ENCODE measurements around the gene TINAG.
"Not testable (repeated sequence)": the region's sequence is repeated elsewhere in the genome, so short reads cannot be mapped to it uniquely, and the experiment has no call there.

The TINAG gene

DNA sequence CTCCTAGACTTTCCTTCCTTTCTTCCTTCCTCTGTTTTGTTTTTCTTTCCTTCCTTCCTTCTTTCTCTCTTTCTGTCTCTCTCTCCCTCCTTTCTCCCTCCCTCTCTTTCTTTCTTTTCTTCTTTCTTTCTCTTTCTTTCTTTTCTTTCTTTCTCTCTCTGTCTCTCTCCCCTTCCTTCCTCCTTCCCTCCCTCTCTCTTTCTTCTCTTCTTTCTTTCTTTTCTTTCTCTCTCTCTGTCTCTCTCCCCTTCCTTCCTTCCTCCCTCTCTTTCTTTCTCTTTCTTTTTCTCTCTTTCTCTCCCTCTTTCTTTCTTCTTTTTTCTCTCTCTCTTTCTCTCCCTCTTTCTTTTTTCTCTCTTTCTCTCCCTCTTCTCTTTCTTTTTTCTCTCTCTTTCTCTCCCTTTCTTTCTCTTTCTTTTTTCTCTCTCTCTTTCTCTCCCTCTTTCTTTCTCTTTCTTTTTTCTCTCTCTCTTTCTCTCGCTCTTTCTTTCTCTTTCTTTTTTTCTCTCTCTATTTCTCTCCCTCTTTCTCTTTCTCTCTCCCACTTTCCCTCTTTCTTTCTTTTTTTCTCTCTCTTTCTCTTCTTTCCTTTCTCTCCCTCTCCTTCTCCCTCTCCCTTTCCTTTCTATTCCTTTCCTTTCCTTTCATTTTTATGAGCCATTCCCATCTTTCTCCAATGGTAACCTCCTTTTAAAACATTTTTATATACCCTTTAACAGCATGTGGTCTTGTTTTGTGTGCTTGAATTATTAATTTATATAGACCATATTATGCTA is 2.3 kb downstream of the TINAG start:
- DNase-seq, result no peak

DNA sequence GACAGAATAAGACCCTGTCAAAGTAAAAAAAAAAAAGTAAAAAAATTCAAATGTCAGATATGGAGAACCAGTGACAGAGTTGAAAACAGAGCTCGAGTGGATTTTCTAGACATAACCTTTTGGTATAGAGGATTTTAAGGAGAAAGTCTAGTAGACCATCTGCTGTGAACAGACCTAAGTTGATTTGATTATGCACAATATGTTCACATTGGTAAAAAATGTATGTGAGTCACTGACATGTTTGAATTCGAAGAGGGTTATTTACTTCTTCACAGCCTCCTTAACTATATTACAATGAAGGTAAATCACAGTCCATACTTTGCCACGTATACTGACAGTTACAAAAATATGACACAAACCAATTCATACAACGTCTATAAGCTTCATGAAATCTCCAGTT is 7.4 kb downstream of the TINAG start:
- DNase-seq, result no peak

DNA sequence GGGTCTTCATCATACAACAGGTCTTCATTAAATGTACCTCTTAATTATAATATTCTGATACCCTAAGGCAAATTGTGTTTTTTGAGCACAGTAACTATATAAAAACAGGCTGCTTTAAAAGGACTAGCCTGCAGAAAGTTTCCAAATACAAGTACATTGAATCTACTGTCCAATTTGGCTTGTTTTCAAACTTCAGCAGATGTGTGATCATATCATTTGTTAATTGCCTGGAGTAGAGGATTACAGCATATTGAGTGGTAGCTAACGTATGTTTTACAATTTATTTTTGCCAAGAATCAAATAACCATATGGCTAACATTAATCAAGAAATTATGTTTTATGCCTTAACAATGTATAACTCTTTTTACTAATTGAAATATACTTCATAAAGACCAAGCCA is 12.6 kb downstream of the TINAG start:
- no peak for DNase-seq

DNA sequence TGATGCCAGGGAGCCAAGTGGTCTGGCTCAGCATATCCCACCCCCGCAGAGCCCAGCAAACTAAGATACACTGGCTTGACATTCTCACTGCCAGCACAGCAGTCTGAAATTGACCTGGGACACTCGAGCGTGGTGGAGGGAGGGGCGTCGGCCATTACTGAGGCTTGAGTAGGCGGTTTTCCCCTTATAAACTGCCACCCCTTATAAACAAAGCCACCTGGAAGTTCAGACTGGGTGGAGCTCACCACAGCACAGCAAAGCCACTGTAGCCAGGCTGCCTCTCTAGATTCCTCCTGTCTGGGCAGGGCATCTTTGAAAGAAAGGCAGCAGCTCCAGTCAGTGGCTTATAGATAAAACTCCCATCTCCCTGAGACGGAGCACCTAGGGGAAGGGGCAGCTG is 19.4 kb downstream of the TINAG start:
- DNase-seq, result no peak

DNA sequence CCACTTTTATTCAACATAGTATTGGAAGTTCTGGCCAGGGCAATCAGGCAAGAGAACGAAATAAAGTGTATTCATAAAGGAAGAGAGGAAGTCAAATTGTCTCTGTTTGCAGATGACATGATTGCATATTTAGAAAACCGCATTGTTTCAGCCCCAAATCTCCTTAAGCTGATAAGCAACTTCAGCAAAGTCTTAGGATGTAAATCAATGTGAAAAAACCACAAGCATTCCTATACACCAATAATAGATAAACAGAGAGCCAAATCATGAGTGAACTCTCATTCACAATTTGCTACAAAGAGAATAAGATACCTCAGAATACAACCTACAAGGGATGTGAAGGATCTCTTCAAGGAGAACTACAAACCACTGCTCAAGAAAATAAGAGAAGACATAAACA is 23.3 kb downstream of the TINAG start:
- DNase-seq, result not testable (repeated sequence)

DNA sequence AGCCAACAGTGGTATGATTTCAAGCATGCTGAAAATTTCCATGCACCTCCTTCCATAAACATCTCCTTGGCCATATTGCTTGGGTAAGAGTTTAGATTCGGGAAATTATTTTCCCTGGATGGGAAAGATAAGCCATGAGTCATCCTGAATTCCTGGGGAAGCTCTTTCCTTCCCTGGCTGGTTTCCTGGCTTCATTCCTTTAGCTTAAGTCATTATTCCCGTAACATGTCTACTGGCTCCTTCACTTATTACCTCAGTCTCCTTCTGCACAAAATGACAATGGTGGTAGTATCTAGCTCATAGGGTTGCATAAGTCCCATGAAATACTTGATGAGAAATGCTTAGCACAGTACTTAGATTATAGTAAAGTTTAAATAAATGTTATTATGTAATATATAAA is 27.6 kb downstream of the TINAG start:
- DNase-seq, result no peak

DNA sequence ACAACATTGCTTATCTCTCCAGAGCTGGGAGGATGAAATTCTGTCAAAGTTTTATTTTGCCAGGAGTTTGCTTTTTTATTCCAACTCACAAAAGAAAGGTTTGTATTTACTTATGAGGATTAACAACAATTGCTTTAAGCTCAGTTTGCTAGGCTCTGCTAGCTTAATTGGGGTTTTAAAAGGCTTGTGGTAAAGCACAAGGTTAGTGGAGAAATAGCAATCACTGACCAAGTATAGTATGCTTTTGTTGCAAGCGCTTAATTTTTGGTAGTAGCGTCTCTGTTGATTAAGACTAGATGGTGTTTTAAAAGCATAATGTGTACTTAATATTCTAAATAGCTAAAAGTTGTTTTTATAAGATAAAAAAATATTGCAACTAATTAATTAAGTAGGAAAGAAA is 45.7 kb downstream of the TINAG start:
- no peak for DNase-seq

DNA sequence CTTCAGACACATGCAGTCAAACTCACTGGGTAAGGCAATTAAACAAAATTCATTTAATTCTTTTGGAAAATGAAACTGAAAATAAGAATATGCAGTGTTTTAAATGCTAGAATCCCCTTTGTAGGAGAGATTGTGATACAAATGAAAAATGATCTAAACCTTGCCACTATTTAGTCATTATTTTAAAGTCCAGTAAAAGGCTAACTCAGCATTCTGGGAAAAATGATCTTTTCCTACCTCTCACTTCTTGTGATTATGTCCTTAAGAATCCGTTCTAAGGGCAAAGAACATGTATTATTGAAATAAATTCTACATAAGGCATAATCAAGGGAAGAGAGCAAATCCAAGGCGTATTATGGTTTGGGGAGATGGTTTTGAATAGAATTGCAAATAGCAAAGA is 46.4 kb downstream of the TINAG start:
- no peak for DNase-seq

DNA sequence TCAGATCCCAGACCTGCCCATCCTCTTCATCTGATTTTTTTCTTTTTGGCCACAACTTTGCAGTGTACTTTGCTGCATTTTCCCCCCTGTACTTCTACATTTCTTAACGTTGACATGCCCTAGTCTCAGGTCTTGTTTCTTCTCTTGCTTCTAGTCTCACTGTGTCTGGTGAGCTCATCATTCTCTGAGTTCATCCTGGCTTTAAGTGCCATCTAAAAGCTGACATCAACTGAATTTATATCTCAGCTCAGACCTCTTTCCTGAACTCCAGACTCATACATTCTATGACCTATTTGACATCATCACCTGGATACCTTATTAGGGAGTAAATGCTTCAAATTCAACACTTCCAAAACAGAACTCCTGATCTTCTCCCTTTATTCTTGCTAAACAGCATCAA is 48.9 kb downstream of the TINAG start:
- no peak for DNase-seq

DNA sequence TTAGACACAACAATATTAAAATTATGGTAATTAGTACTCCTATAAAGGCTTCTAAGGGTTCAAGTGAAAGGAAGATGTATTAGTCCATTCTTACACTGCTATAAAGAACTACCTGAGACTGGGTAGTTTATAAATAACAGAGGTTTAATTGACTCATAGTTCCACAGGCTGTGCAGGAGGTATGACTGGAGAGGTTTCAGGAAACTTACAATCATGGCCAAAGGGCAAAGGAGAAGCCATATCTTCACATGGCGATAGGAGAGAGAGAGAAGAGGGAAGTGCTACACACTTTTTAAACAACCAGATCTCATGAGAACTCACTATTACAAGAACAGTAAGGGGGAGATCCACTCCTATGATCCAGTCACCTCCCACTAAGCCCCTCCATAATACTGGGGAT is 52.9 kb downstream of the TINAG start:
- no peak for DNase-seq

DNA sequence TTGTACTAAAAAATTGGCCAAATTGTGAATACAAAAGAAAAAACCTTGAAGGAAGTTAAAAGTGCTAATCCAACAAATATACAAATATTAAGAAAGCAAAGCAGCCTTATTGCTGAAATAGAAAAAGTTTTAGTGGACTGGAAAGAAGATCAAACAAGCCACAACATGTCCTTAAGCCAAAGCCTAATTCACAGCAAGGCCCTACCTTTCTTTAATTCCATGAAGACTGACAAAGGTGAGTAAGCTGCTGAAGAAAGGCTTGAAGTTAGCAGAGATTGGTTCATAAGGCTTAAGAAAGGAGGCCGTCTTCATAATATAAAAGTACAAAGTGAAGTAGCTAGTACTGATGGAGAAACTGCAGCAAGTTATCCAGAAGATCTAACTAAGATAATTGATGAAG is 53.5 kb downstream of the TINAG start:
- DNase-seq, result no peak

DNA sequence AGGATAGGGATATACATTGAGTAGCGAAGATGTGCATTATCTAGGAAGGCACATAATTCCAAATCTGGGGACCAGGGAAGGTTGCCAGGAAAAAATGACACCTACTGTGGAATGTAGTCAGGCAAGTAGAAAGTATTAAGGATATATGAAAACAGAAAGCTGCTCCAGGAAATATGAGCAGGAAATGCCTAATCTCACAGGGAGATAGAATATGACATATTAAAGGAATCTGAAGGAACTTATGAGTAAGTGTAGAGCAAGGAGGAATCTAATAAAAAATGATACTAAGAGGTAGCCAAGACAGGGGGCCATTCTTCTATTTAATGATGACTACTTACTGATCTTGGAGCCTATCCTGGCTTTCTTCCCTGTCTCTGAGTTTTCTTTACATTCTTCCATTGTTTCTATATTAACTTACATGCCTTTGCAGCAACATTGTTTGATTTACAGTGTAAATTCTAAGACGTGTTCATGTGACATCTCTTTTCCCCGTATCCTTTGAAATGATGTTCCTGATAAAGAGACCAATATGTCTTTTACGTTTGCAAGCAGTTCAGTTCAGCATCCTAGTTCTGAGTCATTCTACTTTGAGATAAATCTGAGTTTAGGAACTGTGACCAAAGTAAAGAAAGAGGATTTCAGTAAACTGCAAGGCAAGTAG is 58.6 kb downstream of the TINAG start:
- DNase-seq, result no peak

DNA sequence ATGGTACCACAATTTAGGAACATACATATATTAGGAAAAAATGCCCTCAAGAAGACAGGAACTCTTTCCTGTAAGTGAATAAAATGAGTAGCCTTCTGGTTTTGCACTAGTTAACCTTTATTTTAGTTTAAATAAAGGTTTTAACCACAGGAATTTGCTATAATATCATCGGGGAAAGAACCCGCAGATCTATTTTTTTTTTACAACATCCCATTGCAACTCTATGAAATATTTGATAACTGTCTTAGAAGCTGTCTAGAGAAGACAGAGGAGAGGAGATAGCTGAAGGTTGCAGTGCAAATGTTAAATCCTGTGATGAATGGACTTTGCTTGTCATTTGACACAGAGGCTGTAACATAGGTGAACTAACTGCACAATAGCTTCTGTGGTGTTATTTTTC is 69.5 kb downstream of the TINAG start:
- no peak for DNase-seq

DNA sequence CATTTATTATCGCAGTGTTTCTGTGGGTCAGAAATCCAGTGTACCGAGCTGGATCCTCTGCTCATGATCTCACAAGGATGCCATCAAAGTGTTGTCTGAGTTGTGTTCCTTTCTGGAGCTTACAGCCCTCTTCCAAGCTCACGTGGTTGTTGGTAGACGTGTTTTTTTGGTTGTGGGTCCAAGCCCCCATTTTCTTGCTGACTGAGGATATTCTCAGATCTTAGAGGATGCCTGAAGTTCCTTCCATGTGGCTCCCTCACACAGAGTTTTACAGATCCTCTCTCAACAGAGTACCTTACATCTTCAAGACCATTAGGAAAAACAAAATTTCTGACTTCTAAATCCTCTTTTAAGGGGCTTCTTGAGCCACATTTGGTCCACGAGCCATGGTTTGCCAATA is 78.1 kb downstream of the TINAG start:
- DNase-seq, result no peak

DNA sequence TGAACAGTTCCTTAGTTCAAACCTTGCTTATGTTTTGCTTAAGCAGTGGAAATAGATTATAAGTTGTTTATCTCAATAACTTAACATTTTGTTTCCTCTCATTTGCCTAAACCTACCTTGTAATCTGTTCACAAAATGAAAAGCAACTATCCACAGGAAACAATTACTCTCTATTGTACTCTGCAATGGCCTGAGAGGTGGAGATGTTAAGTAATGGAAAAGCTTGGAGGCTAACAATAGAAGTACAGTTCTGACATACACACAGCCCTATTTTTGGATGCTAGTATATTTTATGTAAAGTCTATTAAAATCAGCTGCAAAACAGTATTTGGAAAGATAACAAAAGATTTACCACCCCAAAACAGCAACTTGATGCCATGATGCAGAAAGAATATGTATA is 82.1 kb downstream of the TINAG start:
- DNase-seq, result no peak

DNA sequence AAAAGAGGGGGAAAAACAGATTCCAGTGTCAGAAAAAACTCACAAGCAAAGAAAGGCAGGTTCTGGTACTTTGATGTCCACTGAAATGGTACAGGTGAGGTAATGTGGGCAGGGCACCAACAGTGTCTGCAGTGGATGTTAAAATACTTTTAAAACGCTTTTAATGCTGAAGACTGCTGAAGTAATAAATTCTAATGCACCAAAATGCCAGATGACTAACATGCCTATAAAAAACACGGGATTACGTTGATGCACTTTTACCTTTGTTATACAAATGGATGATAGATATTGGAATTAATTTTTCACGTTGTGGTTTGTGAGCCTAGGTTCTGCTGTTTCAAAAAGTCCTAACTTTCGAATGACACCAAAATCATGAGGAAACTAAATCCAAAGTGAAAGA is 83.3 kb downstream of the TINAG start:
- no peak for DNase-seq

DNA sequence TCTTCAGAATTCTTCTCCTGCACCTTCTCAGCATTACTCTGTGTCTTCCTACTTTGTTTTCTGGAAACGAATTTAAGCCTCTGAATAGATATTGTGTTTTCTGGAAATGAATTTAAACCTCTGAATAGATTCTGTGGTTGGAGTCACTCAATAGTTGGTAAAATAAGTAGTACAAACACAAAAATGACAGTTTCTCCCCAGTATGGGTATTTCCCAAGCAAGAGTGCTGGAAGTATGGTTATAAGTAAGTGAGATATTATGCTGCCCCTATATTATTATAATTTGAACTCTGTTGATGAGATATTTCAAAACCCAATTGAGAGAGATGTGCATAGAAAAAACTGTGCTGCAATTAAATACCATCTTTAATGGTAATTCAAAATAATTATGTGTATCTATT is 94.9 kb downstream of the TINAG start:
- no peak for DNase-seq

DNA sequence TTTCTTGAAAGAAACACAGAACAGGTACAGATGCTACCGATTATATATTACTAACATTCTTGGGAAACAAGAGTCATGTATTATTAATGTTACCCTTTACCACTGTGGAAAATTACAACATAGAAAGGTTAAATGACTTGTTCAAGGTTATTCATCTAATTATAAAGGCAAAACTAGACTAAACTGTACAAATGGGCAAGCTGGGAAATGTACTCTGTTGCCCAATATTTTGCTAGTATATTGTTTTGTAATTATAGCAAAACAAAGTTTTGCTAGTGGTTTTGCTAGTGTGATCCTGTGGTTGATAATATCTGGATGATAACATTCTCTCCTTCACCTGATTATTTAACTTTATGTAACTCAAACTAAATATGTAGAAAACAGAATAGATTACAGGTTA is 96.5 kb downstream of the TINAG start:
- no peak for DNase-seq

DNA sequence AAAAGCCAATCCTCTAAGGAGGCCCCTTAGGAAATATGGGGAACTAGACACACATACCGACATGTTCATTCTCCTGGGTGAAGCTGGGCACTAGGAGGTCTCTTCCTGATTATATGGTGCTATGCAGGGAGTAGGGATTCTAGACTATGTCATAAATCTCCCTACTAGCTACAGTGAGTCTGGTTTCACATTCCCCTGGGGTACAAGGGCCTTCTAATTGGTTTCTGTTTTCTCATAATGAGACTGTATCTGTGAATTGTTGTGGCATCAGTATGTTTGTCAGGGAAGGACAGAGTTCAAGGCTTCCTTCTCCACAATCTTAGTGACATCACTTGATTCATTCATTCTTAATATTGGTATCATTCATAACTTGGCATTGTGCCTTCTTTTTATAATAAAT is 103.5 kb downstream of the TINAG start:
- DNase-seq, result no peak

DNA sequence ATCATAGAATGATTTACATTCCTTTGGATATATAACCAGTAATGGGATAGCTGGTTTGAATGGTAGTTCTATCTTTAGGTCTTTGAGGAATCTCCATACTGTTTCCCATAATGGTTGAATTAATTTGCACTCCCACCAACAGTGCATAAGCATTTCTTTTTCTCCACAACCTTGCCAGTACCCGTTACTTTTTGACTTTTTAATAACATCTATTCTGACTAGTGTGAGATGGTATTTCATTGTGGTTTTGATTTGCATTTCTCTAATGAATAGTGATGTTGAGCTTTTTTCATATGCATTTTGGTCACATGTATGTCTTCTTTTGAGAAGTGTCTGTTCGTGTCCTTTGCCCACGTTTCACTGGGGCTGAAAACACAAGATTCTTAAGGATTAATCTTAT is 107.3 kb downstream of the TINAG start:
- no peak for DNase-seq

DNA sequence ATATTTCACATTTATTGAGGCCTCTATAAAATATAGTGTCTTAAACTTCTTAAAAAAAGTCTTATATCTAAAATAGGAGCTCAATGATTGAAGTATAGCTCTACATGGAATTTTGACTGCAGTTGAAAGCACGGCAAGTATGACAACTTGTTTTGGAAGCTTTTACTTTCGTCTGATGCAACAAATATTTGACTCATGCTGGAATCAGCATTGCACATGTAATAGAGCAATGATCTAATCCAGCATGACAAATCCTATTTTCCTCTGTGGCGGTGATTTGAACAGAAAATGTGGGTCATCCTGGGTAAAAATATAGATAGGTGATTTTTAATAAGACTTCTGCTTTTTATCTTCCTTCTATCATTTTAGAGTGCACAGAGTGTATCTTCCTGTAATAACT is 111.6 kb downstream of the TINAG start:
- no peak for DNase-seq

DNA sequence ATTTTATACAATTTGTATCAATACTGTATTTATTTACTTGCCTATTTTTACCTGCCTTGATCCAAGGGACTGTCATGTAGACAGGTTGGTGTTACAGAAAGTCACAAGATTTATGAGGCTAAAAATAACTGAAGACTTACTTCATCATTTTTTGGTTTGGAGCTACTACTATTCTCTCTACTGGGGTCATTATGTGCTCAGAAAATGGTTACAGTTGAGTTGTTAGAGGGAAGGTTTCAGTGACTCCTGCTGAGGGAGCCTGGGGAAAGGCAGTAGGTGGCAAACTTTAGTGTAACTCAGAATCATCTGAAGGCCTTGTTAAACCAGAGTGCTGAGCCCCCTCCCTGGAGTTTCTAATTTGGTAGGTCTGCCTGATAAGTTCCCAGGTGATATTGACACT is 118.8 kb downstream of the TINAG start:
- no peak for DNase-seq

DNA sequence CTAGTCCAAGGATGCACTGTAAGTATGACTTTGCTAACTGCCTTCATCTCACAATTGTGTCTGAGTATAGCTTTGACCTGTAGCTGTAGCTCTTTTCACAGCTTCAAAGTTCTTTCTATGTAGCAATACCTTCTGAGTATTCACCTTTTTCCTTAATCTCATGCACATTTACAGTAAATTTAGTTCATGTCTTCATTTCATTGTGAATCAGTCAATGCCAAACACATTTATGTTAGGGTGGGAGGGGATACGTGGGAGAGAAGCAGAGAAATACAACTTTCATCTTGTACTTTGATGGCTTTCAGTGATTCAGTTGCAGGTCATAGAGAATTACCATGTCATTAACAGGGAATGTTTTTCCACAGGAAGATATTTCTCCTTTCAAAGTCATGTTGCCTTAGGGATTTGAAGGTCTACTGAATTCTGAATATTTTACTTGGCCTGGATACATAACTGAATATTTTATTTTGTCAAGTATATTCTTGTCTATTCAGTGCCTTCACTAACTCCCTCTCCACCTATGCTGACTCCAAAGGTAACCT is 119.2 kb downstream of the TINAG start:
- DNase-seq, result no peak

DNA sequence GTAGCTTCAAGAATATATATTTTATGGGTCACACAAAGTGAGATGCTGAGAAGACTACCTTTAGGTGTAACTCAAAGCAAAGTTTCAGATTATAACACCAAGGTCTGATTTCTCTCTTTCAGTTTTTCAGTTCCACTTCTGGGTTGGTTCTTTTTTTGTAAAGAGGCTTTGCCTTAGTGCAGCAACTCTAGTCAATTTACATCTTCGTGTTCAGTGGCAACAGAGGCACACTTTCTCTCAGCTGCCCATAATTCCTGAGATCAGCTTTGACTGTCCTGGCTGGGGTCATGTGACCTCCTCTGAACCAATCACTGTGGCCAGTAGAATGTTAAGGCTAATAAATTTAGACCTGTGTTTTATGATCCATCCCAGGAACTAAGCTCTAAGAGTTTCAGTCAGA is 120.2 kb downstream of the TINAG start:
- DNase-seq, result no peak

DNA sequence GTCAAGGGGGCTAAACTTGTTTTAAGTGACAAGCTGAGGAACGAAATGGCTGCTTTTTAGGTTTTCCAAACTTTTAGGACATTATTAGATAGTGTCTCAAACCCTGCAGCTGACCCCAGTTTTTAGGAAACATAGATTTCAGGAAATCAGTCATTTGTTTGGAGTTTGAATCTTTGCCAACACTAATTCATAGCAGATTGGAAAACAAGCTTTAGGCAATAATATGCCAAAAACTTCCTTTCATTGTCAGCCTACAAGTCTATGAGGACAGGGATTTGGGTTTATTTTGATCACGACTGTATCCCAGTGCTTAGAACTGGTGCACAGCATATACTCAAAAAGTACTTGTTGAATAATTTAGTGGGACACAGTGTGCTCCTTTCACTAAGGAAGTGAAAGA is 123.2 kb downstream of the TINAG start:
- DNase-seq, result no peak
